ENCODE data around the gene B4GALT5.

GRCh38 chr20:49705358-49705757 is 8.3 kb downstream of the B4GALT5 start:
- TF ChIP-seq GABPA (IDR thresholded peaks at IDR 0.05; ENCODE audit: low read depth) (no peak), GATA2 (CRISPR knock-in tag; IDR thresholded peaks at IDR 0.05) (no peak), JUND (IDR thresholded peaks at IDR 0.05) (no peak), TAF1 (IDR thresholded peaks at IDR 0.05; ENCODE audit: borderline replicate concordance, low read depth, low read length) (no peak), EP300 (IDR thresholded peaks at IDR 0.05; ENCODE audit: borderline replicate concordance in 1 of 2, low read depth in 1 of 2, low read length in 1 of 2) (no peak), CTCF (IDR thresholded peaks at IDR 0.05) (no peak), PBX3 (IDR thresholded peaks at IDR 0.05) (no peak), REST (IDR thresholded peaks at IDR 0.05; ENCODE audit: low read depth, low read length) (no peak), MAX (IDR thresholded peaks at IDR 0.05; ENCODE audit: low read depth) (no peak), POLR2AphosphoS5 (IDR thresholded peaks at IDR 0.05; ENCODE audit: low read depth, low read length) (no peak), CHD2 (IDR thresholded peaks at IDR 0.05; ENCODE audit: low read length, partially characterized antibody) (no peak), YY1 (IDR thresholded peaks at IDR 0.05; ENCODE audit: low read depth) (no peak)

All from SK-N-SH (cell line).